Placental epithelial cell (primary cell): ENCODE measurements around the gene XDH. TPM values are rescaled to one million over a fixed set of nuclear protein-coding genes. Genes with fewer than 3 reads are reported as not detected.

Source experiments
- total RNA-seq: library from RNA; depleted of rRNA; stranded (reverse); fragments of >200 nt; gene quantifications from 2 replicates; pipeline ENCODE4 v1.2.3, GENCODE V29; 2012

Gene XDH
- total RNA-seq, result 0.11 TPM in 1 of 2 replicates, not detected in the other

GRCh38 chr2:31414601-31415241, at the start of gene XDH:
TSS of gene XDH (minus strand) at chr2:31414742. CDS start at chr2:31414666, 76 bp downstream.

Other genes with a start within 250 kb of the XDH start
- under 0.01 and 0.11 TPM in 2 replicates for gene CAPN14, start 197.2 kb downstream of the XDH start, total RNA-seq
- 10.2 and 15.7 TPM in 2 replicates for gene EHD3, start 180.6 kb downstream of the XDH start, total RNA-seq
- not detected in 2 replicates for gene SRD5A2, start 166.2 kb upstream of the XDH start, total RNA-seq